ENCODE results near the gene PNLIPRP3. TPM values are rescaled to one million over a fixed set of nuclear protein-coding genes. Genes with fewer than 3 reads are reported as not detected.

The PNLIPRP3 gene
- total RNA-seq, 1 experiment from 2014 or later: not detected

DNA sequence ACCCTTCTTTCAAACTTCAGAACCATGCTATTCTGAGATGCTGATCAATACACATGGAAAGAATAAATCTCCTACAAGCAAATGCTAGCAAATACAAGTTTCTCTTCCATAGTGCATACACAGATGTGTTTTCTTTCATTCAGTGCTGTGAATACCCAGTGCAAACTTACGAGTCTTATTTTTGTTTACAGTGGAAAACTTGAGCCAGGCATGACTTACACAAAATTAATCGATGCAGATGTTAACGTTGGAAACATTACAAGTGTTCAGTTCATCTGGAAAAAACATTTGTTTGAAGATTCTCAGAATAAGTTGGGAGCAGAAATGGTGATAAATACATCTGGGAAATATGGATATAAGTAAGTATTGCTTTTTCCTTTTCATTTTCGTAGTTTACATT, 48.8 kb downstream of the PNLIPRP3 start:
- H3K4me3 Mint-ChIP-seq: no peak overlapping the region
- ATAC-seq (no peak), DNase-seq (ENCODE audit: low spot score) (no peak)
- H3K27ac Mint-ChIP-seq: no peak overlapping the region
- peaks cover 35% of the 10 kb centered on the region for H3K9me3 Mint-ChIP-seq
- H3K36me3 Mint-ChIP-seq: peaks cover 23% of the 10 kb centered on the region
- H3K4me1 Mint-ChIP-seq: peaks cover 19% of the 10 kb centered on the region
- ChIA-PET POLR2A (no interaction called here), CTCF (no interaction called here)
- TF ChIP-seq STAT6 (CRISPR knock-in tag; conservative IDR thresholded peaks at IDR 0.05; ENCODE audit: low read depth) (no peak), OVOL2 (CRISPR knock-in tag; IDR thresholded peaks at IDR 0.05; ENCODE audit: borderline replicate concordance) (no peak), HMGA2 (CRISPR knock-in tag; IDR thresholded peaks at IDR 0.05) (no peak), MXD4 (CRISPR knock-in tag; IDR thresholded peaks at IDR 0.05; ENCODE audit: borderline replicate concordance) (no peak), EMX1 (CRISPR knock-in tag; IDR thresholded peaks at IDR 0.05) (no peak), SP1 (CRISPR knock-in tag; conservative IDR thresholded peaks at IDR 0.05) (no peak), ATF6 (CRISPR knock-in tag; IDR thresholded peaks at IDR 0.05) (no peak), E2F4 (CRISPR knock-in tag; IDR thresholded peaks at IDR 0.05; ENCODE audit: borderline replicate concordance, low read depth) (no peak), FOXP1 (CRISPR knock-in tag; IDR thresholded peaks at IDR 0.05; ENCODE audit: borderline replicate concordance) (no peak), CTCF (IDR thresholded peaks at IDR 0.05) (no peak), TP53 (CRISPR knock-in tag; IDR thresholded peaks at IDR 0.05) (no peak), ZNF396 (CRISPR knock-in tag; IDR thresholded peaks at IDR 0.05; ENCODE audit: borderline replicate concordance) (no peak)
- TF ChIP-seq, protein P1, sequence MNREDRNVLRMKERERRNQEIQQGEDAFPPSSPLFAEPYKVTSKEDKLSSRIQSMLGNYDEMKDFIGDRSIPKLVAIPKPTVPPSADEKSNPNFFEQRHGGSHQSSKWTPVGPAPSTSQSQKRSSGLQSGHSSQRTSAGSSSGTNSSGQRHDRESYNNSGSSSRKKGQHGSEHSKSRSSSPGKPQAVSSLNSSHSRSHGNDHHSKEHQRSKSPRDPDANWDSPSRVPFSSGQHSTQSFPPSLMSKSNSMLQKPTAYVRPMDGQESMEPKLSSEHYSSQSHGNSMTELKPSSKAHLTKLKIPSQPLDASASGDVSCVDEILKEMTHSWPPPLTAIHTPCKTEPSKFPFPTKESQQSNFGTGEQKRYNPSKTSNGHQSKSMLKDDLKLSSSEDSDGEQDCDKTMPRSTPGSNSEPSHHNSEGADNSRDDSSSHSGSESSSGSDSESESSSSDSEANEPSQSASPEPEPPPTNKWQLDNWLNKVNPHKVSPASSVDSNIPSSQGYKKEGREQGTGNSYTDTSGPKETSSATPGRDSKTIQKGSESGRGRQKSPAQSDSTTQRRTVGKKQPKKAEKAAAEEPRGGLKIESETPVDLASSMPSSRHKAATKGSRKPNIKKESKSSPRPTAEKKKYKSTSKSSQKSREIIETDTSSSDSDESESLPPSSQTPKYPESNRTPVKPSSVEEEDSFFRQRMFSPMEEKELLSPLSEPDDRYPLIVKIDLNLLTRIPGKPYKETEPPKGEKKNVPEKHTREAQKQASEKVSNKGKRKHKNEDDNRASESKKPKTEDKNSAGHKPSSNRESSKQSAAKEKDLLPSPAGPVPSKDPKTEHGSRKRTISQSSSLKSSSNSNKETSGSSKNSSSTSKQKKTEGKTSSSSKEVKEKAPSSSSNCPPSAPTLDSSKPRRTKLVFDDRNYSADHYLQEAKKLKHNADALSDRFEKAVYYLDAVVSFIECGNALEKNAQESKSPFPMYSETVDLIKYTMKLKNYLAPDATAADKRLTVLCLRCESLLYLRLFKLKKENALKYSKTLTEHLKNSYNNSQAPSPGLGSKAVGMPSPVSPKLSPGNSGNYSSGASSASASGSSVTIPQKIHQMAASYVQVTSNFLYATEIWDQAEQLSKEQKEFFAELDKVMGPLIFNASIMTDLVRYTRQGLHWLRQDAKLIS (CRISPR knock-in tag; IDR thresholded peaks at IDR 0.05; ENCODE audit: borderline replicate concordance): no peak
- TF ChIP-seq, protein P2, sequence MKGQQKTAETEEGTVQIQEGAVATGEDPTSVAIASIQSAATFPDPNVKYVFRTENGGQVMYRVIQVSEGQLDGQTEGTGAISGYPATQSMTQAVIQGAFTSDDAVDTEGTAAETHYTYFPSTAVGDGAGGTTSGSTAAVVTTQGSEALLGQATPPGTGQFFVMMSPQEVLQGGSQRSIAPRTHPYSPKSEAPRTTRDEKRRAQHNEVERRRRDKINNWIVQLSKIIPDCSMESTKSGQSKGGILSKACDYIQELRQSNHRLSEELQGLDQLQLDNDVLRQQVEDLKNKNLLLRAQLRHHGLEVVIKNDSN (CRISPR knock-in tag; IDR thresholded peaks at IDR 0.05): no peak
- TF ChIP-seq, protein P3, sequence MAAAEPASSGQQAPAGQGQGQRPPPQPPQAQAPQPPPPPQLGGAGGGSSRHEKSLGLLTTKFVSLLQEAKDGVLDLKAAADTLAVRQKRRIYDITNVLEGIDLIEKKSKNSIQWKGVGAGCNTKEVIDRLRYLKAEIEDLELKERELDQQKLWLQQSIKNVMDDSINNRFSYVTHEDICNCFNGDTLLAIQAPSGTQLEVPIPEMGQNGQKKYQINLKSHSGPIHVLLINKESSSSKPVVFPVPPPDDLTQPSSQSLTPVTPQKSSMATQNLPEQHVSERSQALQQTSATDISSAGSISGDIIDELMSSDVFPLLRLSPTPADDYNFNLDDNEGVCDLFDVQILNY (CRISPR knock-in tag; IDR thresholded peaks at IDR 0.05): no peak
- H3K27me3 Mint-ChIP-seq (ENCODE audit: low read depth): peaks cover 12% of the 10 kb centered on the region

All from WTC11 (cell line).